HEK293T (cell line): ENCODE data around the gene CHRNB1.

Source experiments
- CTCF ChIA-PET: fragments of 350-600 bp; formaldehyde crosslinking; extraction: SDS; loops from one replicate; lab custom pipeline; 2021; ENCODE audit warnings: antibody characterized with exemption, inconsistent platforms; lab: Yijun Ruan, JAX
- POLR2A ChIA-PET: fragments of 350-600 bp; formaldehyde crosslinking; extraction: SDS; loops from one replicate; lab custom pipeline; 2020; ENCODE audit warnings: antibody characterized with exemption, inconsistent platforms; lab: Yijun Ruan, JAX
- DNase-seq: peaks from one replicate; pipeline ENCODE4 v3.0.0; 2012; ENCODE audit warnings: mixed read lengths; ENCODE audit errors: extremely low spot score
- ARNT ChIP-seq: fragments of 450-650 bp; IDR thresholded peaks from 2 replicates; pipeline ENCODE4 v1.6.1; 2017; ENCODE audit warnings: mild to moderate bottlenecking
- BHLHE40 ChIP-seq: fragments of 450-650 bp; IDR thresholded peaks from 2 replicates; pipeline ENCODE4 v1.6.1; 2016; ENCODE audit warnings: mild to moderate bottlenecking, moderate library complexity, borderline replicate concordance
- CTBP1 ChIP-seq: fragments of 450-650 bp; IDR thresholded peaks from 2 replicates; pipeline ENCODE4 v1.6.1; 2016; ENCODE audit warnings: borderline replicate concordance
- ELF4 ChIP-seq: fragments of 450-650 bp; IDR thresholded peaks from 2 replicates; pipeline ENCODE4 v1.6.1; 2017; ENCODE audit warnings: antibody characterized with exemption
- FOXA1 ChIP-seq: fragments of 450-650 bp; IDR thresholded peaks from 2 replicates; pipeline ENCODE4 v1.6.1; 2016; ENCODE audit warnings: mild to moderate bottlenecking
- FOXK2 ChIP-seq: fragments of 450-650 bp; IDR thresholded peaks from 2 replicates; pipeline ENCODE4 v1.6.1; 2016; ENCODE audit warnings: mild to moderate bottlenecking
- FOXM1 ChIP-seq: fragments of 450-650 bp; IDR thresholded peaks from 2 replicates; pipeline ENCODE4 v1.6.1; 2017; ENCODE audit warnings: mild to moderate bottlenecking, borderline replicate concordance
- HDGF ChIP-seq: fragments of 450-650 bp; IDR thresholded peaks from 2 replicates; pipeline ENCODE4 v1.6.1; 2017; ENCODE audit warnings: antibody characterized with exemption, borderline replicate concordance
- L3MBTL2 ChIP-seq: fragments of 450-650 bp; conservative IDR thresholded peaks from 2 replicates; pipeline ENCODE4 v1.6.1; 2016; ENCODE audit warnings: mild to moderate bottlenecking
- LEF1 ChIP-seq: fragments of 450-650 bp; IDR thresholded peaks from 2 replicates; pipeline ENCODE4 v1.6.1; 2017; ENCODE audit warnings: mild to moderate bottlenecking, borderline replicate concordance
- NFRKB ChIP-seq: fragments of 450-650 bp; IDR thresholded peaks from 2 replicates; pipeline ENCODE4 v1.6.1; 2016; ENCODE audit warnings: mild to moderate bottlenecking, moderate library complexity
- SP1 ChIP-seq: fragments of 450-650 bp; IDR thresholded peaks from 2 replicates; pipeline ENCODE4 v1.6.1; 2017
- SUZ12 ChIP-seq: fragments of 450-650 bp; IDR thresholded peaks from 2 replicates; pipeline ENCODE4 v1.6.1; 2016; ENCODE audit warnings: mild to moderate bottlenecking
- TARDBP ChIP-seq: fragments of 450-650 bp; IDR thresholded peaks from 2 replicates; pipeline ENCODE4 v1.6.1; 2016
- ZNF384 ChIP-seq: fragments of 450-650 bp; IDR thresholded peaks from 2 replicates; pipeline ENCODE4 v1.6.1; 2016
- TF ChIP-seq, protein P1 (sequence below): fragments of 450-650 bp; IDR thresholded peaks from 2 replicates; pipeline ENCODE4 v1.6.1; 2016

CHRNB1 gene

DNA sequence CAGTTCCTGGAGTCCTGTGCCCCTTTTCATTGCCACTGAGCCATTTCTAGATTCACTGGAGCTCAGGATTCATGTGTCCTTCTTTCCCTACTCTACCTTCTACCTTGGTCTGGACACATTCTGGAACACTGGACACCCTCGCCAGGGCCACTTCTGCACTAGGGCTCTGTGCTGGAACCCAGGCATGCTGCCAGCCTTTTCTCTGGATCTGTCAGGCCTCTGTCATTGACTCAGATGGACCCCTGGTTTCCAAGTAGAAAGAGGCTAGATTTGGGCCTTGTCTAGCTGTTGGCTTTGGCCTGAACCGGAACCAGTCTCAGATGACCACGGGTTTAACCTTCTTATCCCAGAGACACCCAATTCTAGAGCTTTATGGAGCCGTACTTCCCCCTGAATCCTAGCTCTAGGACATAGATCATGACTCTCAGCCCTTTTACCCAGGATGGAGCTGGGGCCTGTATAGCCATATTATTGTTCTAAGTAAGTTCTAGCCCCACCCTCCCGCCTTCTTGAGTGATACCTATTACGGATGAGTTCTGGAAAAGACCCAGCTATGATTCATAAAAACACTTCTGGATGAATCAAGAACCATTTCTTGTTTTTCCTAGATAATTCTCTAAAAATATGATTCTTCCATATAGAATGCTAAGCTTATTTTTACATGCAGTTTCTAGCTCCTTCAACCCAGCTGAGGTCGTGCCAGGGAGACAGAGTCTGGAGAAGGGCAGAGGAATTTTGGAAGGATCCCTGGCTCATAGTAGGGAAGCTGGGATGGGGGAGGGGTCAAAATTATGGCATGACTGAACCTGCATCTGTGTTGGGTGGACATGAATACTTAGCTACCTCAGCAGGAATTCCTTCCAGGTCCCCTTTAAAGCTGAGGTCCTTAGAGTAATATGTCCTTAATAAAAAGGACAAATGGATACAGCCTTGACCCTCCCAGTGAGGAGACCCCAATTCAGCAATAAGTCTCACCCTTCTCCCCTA, 1.1 kb upstream of the CHRNB1 start:
- CTCF ChIA-PET, result interaction anchor here (1.0 to 1.5 kb wide), 2 partner anchors 8 to 116 kb away, joined by 4 to 6 read pairs; partner anchors contain the start of gene TMEM102
- no peak for DNase-seq
- TF ChIP-seq BHLHE40 (no peak), LEF1 (no peak), SUZ12 (no peak), TARDBP (no peak), FOXM1 (no peak), FOXA1 (no peak), L3MBTL2 (no peak), SP1 (no peak), ZNF384 (no peak), HDGF (no peak), ARNT (no peak), ELF4 (no peak), NFRKB (no peak)
- TF ChIP-seq, protein P1, sequence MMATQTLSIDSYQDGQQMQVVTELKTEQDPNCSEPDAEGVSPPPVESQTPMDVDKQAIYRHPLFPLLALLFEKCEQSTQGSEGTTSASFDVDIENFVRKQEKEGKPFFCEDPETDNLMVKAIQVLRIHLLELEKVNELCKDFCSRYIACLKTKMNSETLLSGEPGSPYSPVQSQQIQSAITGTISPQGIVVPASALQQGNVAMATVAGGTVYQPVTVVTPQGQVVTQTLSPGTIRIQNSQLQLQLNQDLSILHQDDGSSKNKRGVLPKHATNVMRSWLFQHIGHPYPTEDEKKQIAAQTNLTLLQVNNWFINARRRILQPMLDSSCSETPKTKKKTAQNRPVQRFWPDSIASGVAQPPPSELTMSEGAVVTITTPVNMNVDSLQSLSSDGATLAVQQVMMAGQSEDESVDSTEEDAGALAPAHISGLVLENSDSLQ, result no peak
- POLR2A ChIA-PET, result interaction anchor here (0.6 to 4.1 kb wide), 9 partner anchors 8 to 114 kb away, joined by 3 to 18 read pairs (median 4); partner anchors contain the start of genes POLR2A, SPEM2, TMEM102 and TMEM256

DNA sequence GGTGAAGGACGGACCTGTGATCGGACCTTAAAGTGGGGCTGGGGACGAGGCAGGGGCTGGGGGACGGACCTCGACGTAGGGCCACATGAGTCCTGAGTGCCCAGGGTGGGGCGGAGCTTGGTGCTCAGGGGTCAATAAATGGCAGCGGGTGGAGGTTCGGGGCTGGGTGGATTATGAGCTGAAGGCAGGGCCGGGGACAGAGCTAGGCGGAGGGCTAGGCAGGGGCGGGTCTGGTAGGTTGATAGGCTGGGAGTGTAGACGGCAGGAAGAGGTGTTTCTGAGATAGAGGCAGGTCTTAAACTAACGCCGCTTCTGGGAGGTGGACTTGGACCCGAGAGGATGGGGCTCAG, 733 bp downstream of the CHRNB1 start:
- ChIA-PET POLR2A (interaction anchor here (1.1 to 4.1 kb wide), 9 partner anchors 8 to 115 kb away, joined by 3 to 18 read pairs (median 6); partner anchors contain the start of genes POLR2A, TMEM102 and TMEM256), CTCF (interaction anchor here (0.6 to 1.1 kb wide), 2 partner anchors 9 to 90 kb away, joined by 3 read pairs; partner anchors contain the start of gene TMEM95)
- peak; percentile 32 for DNase-seq
- no peak for TF ChIP-seq SP1

DNA sequence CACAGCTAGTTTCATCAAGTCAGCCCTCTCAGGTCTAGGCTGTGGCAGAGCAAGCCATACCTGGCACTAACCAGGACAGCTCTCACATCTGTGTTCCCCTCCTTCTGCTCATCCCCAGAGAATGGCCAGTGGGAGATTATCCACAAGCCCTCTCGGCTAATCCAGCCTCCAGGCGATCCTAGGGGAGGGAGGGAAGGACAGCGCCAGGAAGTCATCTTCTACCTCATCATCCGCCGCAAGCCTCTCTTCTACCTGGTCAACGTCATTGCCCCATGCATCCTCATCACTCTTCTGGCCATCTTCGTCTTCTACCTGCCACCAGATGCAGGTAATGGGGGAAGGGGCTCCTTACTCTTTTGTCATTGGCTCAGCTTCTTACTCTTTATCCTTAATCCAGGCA, 3.6 kb downstream of the CHRNB1 start:
- no peak for DNase-seq
- POLR2A ChIA-PET, result no interaction called here
- no peak for TF ChIP-seq CTBP1
- TF ChIP-seq TARDBP, result no peak
- TF ChIP-seq ARNT, result no peak
- no peak for TF ChIP-seq FOXM1
- TF ChIP-seq, protein P1, result no peak
- TF ChIP-seq SUZ12, result no peak
- no peak for TF ChIP-seq LEF1
- no peak for TF ChIP-seq ZNF384
- TF ChIP-seq SP1, result no peak
- no peak for TF ChIP-seq HDGF
- TF ChIP-seq BHLHE40, result no peak
- TF ChIP-seq ELF4, result no peak
- CTCF ChIA-PET, result no interaction called here

GRCh38 chr17:7459961-7460545, 15.2 kb downstream of the CHRNB1 start:
- ChIA-PET CTCF (no interaction called here), POLR2A (interaction anchor here (1.2 kb wide), 1 partner anchor 17 kb away, joined by 3 read pairs; no protein-coding TSS in a partner anchor)
- no peak for DNase-seq
- no peak for TF ChIP-seq CTBP1
- TF ChIP-seq ARNT, result no peak
- no peak for TF ChIP-seq ZNF384
- TF ChIP-seq FOXK2, result no peak
- no peak for TF ChIP-seq HDGF
- TF ChIP-seq NFRKB, result no peak
- TF ChIP-seq LEF1, result no peak
- no peak for TF ChIP-seq TARDBP
- no peak for TF ChIP-seq FOXA1
- TF ChIP-seq, protein P1, result no peak
- no peak for TF ChIP-seq SP1
- TF ChIP-seq ELF4, result no peak
- no peak for TF ChIP-seq BHLHE40

- POLR2A ChIA-PET, result interaction anchor here (1.2 to 2.1 kb wide), 2 partner anchors 16 to 20 kb away, joined by 3 to 5 read pairs; no protein-coding TSS in a partner anchor
- DNase-seq, result no peak
- CTCF ChIA-PET, result no interaction called here
- TF ChIP-seq ZNF384, result no peak
- no peak for TF ChIP-seq NFRKB
- no peak for TF ChIP-seq SP1
Observed at GRCh38 chr17:7460850-7461660, 16.2 kb downstream of the CHRNB1 start.
